ENCODE results near the gene EMILIN2. TPM values are rescaled to one million over a fixed set of nuclear protein-coding genes. Genes with fewer than 3 reads are reported as not detected.

The EMILIN2 gene
- total RNA-seq = 26.8 and 28.8 TPM in 2 replicates

DNA sequence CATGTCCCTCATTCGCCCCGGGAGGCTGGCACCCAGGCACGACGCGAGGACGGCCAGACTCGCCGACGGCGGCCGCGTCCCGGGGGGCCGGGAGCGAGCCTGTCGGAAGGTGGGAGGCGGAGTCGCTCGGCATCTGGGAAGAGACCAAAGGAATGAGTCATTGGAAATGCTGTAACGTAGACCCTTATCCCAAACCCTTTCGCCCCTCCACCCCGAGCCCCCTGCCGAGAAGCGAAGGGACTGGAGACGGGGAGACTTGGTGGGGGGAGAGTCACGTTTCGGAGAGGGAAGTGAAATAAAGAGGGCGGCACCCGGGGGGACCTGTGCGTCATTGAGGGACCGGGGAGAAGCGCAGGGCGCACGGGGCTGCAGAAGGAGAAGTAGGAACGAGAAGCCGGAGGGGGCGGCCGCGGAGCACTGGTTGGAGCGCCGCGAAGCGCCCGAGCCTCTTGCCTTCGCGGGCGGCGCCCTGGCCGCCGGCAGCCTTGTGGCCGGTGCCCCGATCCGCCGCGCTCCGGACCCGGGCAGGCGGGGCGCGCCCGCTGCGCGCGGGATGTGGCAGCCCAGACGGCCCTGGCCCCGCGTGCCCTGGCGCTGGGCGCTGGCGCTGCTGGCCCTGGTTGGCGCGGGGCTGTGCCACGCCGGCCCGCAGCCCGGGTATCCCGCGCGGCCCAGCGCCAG lies at the start of gene EMILIN2:
Gene EMILIN2, plus strand, starts transcription at position 371 of the 681 bp plus-strand sequence. Its CDS starts 183 bp downstream, at position 554.

Other genes with a start within 250 kb of the EMILIN2 start
- 59.9 and 65.2 TPM in 2 replicates for gene SMCHD1, start 191.3 kb upstream of the EMILIN2 start, total RNA-seq
- 17.3 and 17.8 TPM in 2 replicates for gene LPIN2, start 166.1 kb downstream of the EMILIN2 start, total RNA-seq

All from bronchial smooth muscle cell (primary cell).